AG09319 (cell line): ENCODE results near the gene PHACTR2.

Experiments used
- DNase-seq: peaks from one replicate; pipeline ENCODE4 v3.0.0-alpha.2; 2010; ENCODE audit warnings: low read depth; ENCODE audit errors: extremely low read depth
- CTCF ChIP-seq: IDR thresholded peaks from 2 replicates; pipeline ENCODE4 v1.5.1; 2011; ENCODE audit warnings: low read depth, mild to moderate bottlenecking, inconsistent platforms, low read length, moderate library complexity

Gene PHACTR2

GRCh38 chr6:143677577-143677890 lies 231 bp upstream of the PHACTR2 start:
- DNase-seq, result no peak
- no peak for TF ChIP-seq CTCF

GRCh38 chr6:143679041-143679440 lies 1.3 kb downstream of the PHACTR2 start:
- DNase-seq, result no peak
- TF ChIP-seq CTCF, result no peak

- TF ChIP-seq CTCF, result no peak
- DNase-seq, result no peak
Observed at GRCh38 chr6:143680141-143680540, 2.4 kb downstream of the PHACTR2 start.

- TF ChIP-seq CTCF, result no peak
- no peak for DNase-seq
Observed at GRCh38 chr6:143682805-143683204, 5.0 kb downstream of the PHACTR2 start.

GRCh38 chr6:143684486-143684885 lies 6.7 kb downstream of the PHACTR2 start:
- TF ChIP-seq CTCF, result no peak
- DNase-seq, result no peak

GRCh38 chr6:143685653-143686052 lies 7.9 kb downstream of the PHACTR2 start:
- TF ChIP-seq CTCF, result no peak
- no peak for DNase-seq

- TF ChIP-seq CTCF, result no peak
- no peak for DNase-seq
Observed at GRCh38 chr6:143687591-143687990, 9.8 kb downstream of the PHACTR2 start.

- no peak for TF ChIP-seq CTCF
- DNase-seq, result no peak
Observed at GRCh38 chr6:143688681-143689080, 10.9 kb downstream of the PHACTR2 start.
